COR-L47 (cell line): Measurements from ENCODE around the gene NTM.

ENCODE experiments used
- DNase-seq: peaks from one replicate; lab custom pipeline; 2025; lab: John Stamatoyannopoulos, UW

The NTM gene

GRCh38 chr11:131644204-131644795 is 273.9 kb downstream of the NTM start:
- DNase-seq = no peak

GRCh38 chr11:131645237-131645636 is 274.8 kb downstream of the NTM start:
- DNase-seq = no peak

GRCh38 chr11:131649856-131650255 is 279.4 kb downstream of the NTM start:
- no peak for DNase-seq

GRCh38 chr11:131652231-131652630 is 281.8 kb downstream of the NTM start:
- DNase-seq = no peak

- no peak for DNase-seq
Observed at GRCh38 chr11:131653260-131653659, 282.8 kb downstream of the NTM start.

GRCh38 chr11:131654849-131655248 is 284.4 kb downstream of the NTM start:
- no peak for DNase-seq

GRCh38 chr11:131656179-131656838 is 285.9 kb downstream of the NTM start:
- DNase-seq = no peak

GRCh38 chr11:131656839-131657211 is 286.4 kb downstream of the NTM start:
- DNase-seq = no peak

GRCh38 chr11:131658414-131658813 is 288.0 kb downstream of the NTM start:
- DNase-seq = no peak

GRCh38 chr11:131658952-131659351 is 288.5 kb downstream of the NTM start:
- DNase-seq = no peak

- no peak for DNase-seq
Observed at GRCh38 chr11:131659931-131660330, 289.5 kb downstream of the NTM start.

GRCh38 chr11:131661132-131661531 is 290.7 kb downstream of the NTM start:
- DNase-seq = no peak

GRCh38 chr11:131662317-131662972 is 292.0 kb downstream of the NTM start:
- no peak for DNase-seq

- DNase-seq = no peak
Observed at GRCh38 chr11:131662993-131663392, 292.6 kb downstream of the NTM start.

- DNase-seq = no peak
Observed at GRCh38 chr11:131663405-131664200, 293.2 kb downstream of the NTM start.

GRCh38 chr11:131664293-131664692 is 293.9 kb downstream of the NTM start:
- no peak for DNase-seq

GRCh38 chr11:131664816-131665215 is 294.4 kb downstream of the NTM start:
- DNase-seq = no peak

- no peak for DNase-seq
Observed at GRCh38 chr11:131665344-131665968, 295.0 kb downstream of the NTM start.

GRCh38 chr11:131666006-131666405 is 295.6 kb downstream of the NTM start:
- DNase-seq = no peak

- no peak for DNase-seq
Observed at GRCh38 chr11:131666617-131667016, 296.2 kb downstream of the NTM start.

- DNase-seq = no peak
Observed at GRCh38 chr11:131667566-131667965, 297.2 kb downstream of the NTM start.
